ENCODE results near the gene IL36G. TPM values are rescaled to one million over a fixed set of nuclear protein-coding genes. Genes with fewer than 3 reads are reported as not detected.
"Not testable (repeated sequence)": the region's sequence is repeated elsewhere in the genome, so short reads cannot be mapped to it uniquely, and the experiment has no call there.

Gene IL36G
- total RNA-seq: not detected in 2 replicates

GRCh38 chr2:112977559-112978056, at the start of gene IL36G:
Gene IL36G (plus strand): TSS chr2:112978006. CDS start chr2:112978639, 633 bp downstream.
- DNase-seq (ENCODE audit: low read depth in 2 of 2): no peak

- no peak for DNase-seq (ENCODE audit: low read depth in 2 of 2)
Observed at GRCh38 chr2:112933261-112933660, 44.5 kb upstream of the IL36G start.

- DNase-seq (ENCODE audit: low read depth in 2 of 2): not testable (repeated sequence)
Observed at GRCh38 chr2:112934117-112934516, 43.7 kb upstream of the IL36G start.

- DNase-seq (ENCODE audit: low read depth in 2 of 2): no peak
Observed at GRCh38 chr2:112936927-112937232, 40.9 kb upstream of the IL36G start.

GRCh38 chr2:112938904-112939303, 38.9 kb upstream of the IL36G start:
- DNase-seq (ENCODE audit: low read depth in 2 of 2): peak in 1 of 2 donors; percentile 6

- no peak for DNase-seq (ENCODE audit: low read depth in 2 of 2)
Observed at GRCh38 chr2:112939425-112939824, 38.4 kb upstream of the IL36G start.

GRCh38 chr2:112940859-112941625, 36.8 kb upstream of the IL36G start:
- no peak for DNase-seq (ENCODE audit: low read depth in 2 of 2)

GRCh38 chr2:112941753-112942653, 35.8 kb upstream of the IL36G start:
- peak; percentile 41 to 78 for DNase-seq (ENCODE audit: low read depth in 2 of 2)

GRCh38 chr2:112942654-112943002, 35.2 kb upstream of the IL36G start:
- DNase-seq (ENCODE audit: low read depth in 2 of 2): no peak

- DNase-seq (ENCODE audit: low read depth in 2 of 2): no peak
Observed at GRCh38 chr2:112944971-112945370, 32.8 kb upstream of the IL36G start.

GRCh38 chr2:112946086-112946485, 31.7 kb upstream of the IL36G start:
- no peak for DNase-seq (ENCODE audit: low read depth in 2 of 2)

- no peak for DNase-seq (ENCODE audit: low read depth in 2 of 2)
Observed at GRCh38 chr2:112947374-112947773, 30.4 kb upstream of the IL36G start.

- DNase-seq (ENCODE audit: low read depth in 2 of 2): no peak
Observed at GRCh38 chr2:112949456-112949855, 28.4 kb upstream of the IL36G start.

- DNase-seq (ENCODE audit: low read depth in 2 of 2): no peak
Observed at GRCh38 chr2:112954364-112954763, 23.4 kb upstream of the IL36G start.

- DNase-seq (ENCODE audit: low read depth in 2 of 2): no peak
Observed at GRCh38 chr2:112957511-112957910, 20.3 kb upstream of the IL36G start.

GRCh38 chr2:112958428-112959108, 19.2 kb upstream of the IL36G start:
- peak; percentile 17 to 57 for DNase-seq (ENCODE audit: low read depth in 2 of 2)

- no peak for DNase-seq (ENCODE audit: low read depth in 2 of 2)
Observed at GRCh38 chr2:112959109-112959812, 18.5 kb upstream of the IL36G start.

GRCh38 chr2:112960230-112960825, 17.5 kb upstream of the IL36G start:
- no peak for DNase-seq (ENCODE audit: low read depth in 2 of 2)

GRCh38 chr2:112962308-112963175, 15.3 kb upstream of the IL36G start:
- DNase-seq (ENCODE audit: low read depth in 2 of 2): no peak

GRCh38 chr2:112967023-112967422, 10.8 kb upstream of the IL36G start:
- no peak for DNase-seq (ENCODE audit: low read depth in 2 of 2)
